Activated CD4-positive, CD25-positive, alpha-beta regulatory T cell treated with anti-CD3 and anti-CD28 coated beads, Interleukin-2, amount 50 U/mL, for 24 hours (primary cell): Measurements from ENCODE around the gene ARHGAP10.

Experiments used
- ATAC-seq, 2 donors: fragments of 150-1000 bp; cut with Tn5 transposase; one replicate each; pipeline ENCODE4 v1.10.0; 2021; ENCODE audit warnings: mild to moderate bottlenecking in 1 of 2, moderate library complexity in 1 of 2

ARHGAP10 gene

GRCh38 chr4:148051403-148051802 is 319.5 kb downstream of the ARHGAP10 start:
- no peak for ATAC-seq

- peak; percentile 41 to 55 for ATAC-seq
Measured at GRCh38 chr4:148052448-148052847, 320.6 kb downstream of the ARHGAP10 start.

DNA sequence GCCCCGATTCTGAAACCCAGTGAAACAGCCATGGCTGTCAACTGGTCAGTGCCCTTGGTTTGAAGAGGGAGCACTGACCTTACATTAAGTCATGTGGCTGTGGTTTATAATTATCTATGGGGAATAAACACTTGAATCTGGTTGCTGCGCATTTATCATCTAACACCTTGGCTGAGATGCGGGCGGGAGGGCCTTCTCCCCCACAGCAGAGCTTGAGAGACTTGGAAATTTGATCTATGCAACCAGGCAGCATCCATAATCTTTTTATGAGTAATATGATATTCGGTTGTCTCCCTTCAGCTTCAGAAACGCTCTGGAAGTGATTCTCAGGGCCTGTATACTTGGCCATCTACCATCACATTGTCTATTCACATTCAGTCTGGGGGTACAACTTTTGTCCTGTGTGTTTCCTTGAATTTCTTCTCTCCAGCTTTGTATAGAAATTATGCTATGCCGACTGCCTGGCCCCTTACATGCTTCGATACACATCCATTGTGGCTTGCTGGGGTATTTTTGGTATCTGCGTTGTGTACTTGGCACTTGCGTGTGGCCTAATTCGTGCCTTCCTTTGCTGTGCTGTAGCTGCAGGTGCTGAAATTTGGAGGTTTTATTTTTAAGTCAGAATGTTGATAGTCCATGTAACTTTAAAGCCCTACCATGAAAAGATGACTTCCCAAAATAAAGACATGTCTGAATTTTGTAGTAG is 321.6 kb downstream of the ARHGAP10 start:
- no peak for ATAC-seq

DNA sequence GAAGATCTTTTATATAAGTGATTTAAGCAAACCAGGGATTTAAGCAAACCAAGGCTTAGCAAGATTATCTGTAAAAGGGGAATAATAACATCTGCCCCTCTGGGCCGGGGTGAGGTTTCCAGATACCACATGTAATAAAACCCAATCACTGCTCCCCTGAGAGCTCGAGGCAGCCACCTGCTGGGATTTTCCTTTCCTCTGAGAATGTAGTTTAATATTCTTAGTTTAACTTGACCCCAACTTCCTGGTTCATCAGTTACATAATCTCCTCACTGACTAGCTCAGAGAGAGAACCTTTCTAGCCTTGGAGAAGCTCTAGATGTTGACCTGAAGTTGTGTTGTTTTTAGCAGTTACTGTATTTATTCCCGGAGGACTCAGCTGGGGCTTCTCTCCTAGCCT is 322.4 kb downstream of the ARHGAP10 start:
- no peak for ATAC-seq

GRCh38 chr4:148055844-148056243 is 324.0 kb downstream of the ARHGAP10 start:
- no peak for ATAC-seq

DNA sequence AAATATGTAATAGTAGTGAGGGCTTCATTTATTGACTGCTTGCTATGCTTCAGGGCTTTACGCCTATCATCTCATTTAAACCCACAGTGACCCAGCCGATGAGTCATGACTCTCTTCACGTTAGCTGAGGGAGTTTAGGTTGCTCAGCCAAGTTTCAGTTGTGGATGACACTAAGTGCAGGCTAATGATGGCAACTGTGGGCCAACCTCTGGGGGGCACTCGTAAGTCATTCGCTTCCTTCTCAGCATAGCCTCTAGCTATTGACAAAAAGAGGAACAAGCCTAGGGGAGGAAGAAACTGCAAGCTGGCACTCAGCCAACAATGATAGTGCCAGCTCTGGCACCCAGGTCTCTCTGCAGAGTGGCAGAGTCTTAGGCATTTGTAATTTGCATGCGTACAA is 325.0 kb downstream of the ARHGAP10 start:
- ATAC-seq: peak; percentile 92 to 95

- no peak for ATAC-seq
Measured at GRCh38 chr4:148057516-148057915, 325.6 kb downstream of the ARHGAP10 start.

DNA sequence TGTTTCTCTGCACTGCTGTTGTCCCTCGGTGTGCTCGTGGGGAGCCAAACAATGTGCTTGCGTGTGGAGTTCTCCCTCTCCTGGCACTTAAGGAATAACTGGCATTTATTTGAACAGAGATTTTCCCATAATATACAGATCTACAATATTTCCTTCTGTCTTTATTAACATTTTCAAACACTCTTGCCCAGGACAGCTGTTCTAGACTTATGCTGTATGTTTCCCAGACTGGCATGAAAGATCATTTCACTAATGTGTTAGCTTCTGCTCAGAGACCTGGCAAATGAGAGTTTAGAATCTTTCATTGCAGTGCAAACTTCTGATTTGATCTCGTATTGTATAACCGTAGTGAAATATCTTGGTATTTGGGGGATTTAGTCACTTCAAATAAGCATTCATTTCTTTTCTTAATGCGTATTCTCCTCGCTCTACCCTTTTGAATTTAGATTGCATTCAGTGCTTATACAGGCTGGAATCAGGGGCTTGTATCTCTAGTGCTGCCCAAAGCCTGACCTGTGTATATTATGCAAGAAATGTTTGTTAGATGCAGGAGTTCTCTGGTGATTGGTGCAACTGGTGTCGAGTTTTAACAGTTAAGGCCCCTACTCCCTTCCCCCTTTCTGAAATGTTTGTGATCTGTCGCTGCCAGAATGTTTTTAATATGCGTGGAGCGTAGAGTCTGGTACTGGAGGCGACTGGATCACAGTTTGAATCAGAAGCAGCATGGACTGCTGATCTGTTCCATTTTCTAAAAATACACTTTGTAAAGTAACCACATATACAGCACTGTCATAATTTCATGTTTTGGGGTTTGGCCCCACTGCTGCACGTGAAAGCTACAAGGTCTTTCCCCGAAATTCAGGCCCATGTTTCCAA is 326.3 kb downstream of the ARHGAP10 start:
- no peak for ATAC-seq

GRCh38 chr4:148059617-148060180 is 327.8 kb downstream of the ARHGAP10 start:
- no peak for ATAC-seq

DNA sequence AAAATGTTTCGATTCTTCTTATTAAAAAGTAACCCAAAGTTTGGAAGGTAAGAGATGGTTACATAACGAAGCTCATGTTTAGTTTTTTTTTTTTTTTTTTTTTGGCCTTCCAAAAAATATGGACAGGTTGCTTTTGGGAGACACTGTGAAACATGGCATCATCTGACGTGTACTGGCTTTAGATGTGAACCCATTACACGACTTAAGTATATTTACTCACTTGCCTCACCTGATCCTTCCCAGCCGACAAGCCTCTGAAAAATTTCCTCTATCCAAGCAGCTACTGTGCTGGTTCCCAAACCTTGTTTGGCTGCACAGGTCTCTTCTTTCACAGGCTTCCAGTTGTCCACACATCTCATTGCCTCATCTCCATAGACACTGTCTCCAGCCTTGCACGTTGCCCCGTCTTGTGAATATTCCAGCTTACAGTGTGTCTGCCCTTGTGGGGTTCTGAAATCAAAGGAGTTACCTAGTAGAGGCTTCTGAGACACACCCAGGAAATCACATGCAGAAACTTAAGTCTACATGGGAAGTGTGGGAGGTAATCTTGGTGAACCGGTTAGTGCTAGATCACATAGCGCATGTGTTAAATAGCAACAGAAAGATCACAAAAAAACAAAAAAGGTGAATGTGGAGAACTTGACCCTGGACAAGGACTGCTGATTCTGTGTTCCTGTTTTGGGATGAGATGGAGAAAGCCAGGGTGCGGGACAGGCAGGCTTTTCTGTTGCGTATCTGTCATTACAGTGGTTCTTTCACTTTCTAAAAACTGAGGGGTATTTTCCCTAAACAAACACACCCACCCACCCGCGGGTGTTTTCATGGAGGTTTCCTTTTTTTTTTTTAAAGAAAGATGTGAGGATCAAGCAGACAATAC is 328.6 kb downstream of the ARHGAP10 start:
- ATAC-seq: no peak

DNA sequence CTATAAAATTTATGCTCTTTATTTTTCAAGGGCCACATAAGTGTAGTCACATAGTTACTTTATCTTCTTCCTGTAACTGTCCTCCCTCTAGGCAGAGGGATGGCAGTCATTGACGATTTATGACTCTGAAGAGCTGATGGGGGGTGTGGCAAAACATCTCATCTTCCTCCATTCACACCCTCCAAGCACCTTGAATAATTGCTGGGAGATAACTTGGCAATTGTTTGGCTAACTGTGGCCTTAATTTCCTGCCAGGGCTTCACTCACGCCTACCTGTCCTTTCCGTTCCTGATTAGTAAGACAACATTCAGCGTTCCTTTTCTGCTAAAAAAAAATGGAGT is 329.2 kb downstream of the ARHGAP10 start:
- ATAC-seq: no peak

GRCh38 chr4:148061795-148062194 is 329.9 kb downstream of the ARHGAP10 start:
- no peak for ATAC-seq

- ATAC-seq: no peak
Measured at GRCh38 chr4:148062301-148062950, 330.5 kb downstream of the ARHGAP10 start.

- ATAC-seq: no peak
Measured at GRCh38 chr4:148064451-148064850, 332.6 kb downstream of the ARHGAP10 start.

DNA sequence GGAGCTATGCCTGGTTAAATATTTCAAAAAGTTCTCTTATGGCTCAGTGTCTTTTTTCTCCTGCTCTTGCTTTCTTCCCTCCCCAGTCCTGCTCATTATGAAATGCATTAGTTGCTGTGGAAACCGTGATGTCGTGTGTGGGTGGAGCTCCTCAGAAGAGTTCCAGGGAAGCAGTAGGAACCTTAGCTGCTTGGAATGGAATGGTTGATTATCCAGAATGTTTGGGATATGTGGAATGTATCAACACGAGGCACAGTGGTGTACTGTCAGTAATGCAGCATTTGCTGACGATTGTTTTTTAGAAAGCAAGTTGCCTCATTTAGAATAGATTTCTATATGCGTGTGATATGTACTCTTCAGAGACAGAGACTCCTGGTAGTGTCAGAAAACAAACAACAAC is 333.2 kb downstream of the ARHGAP10 start:
- no peak for ATAC-seq

DNA sequence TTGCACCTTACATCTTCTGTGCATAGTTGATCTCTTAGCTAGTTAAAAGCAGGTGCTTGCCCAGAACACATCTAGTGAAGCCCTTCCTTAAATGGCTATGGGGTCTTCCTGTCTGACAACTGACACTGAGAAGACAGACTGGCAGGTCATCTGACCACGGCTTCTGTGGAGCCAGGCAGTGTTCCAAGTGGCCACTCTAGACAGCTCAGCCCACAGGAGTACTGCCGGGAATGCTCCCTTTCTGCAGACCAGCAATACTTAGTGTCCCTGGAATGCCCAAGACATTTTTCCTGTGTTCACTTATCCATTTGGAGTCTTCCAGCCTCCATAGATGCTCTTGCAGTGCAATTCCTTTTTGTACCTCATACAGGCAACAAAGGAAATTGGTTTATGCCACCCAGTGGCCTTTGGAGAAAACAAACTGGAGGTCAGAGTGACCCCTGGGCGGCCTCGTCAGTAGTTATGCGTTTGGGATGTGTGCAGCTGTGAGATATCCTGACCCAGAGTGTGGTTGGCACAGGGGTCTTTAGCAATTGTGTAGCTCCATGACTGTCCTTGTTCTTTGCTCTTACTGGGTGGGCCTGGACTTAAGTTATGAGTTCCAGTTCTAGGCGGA is 335.5 kb downstream of the ARHGAP10 start:
- no peak for ATAC-seq

DNA sequence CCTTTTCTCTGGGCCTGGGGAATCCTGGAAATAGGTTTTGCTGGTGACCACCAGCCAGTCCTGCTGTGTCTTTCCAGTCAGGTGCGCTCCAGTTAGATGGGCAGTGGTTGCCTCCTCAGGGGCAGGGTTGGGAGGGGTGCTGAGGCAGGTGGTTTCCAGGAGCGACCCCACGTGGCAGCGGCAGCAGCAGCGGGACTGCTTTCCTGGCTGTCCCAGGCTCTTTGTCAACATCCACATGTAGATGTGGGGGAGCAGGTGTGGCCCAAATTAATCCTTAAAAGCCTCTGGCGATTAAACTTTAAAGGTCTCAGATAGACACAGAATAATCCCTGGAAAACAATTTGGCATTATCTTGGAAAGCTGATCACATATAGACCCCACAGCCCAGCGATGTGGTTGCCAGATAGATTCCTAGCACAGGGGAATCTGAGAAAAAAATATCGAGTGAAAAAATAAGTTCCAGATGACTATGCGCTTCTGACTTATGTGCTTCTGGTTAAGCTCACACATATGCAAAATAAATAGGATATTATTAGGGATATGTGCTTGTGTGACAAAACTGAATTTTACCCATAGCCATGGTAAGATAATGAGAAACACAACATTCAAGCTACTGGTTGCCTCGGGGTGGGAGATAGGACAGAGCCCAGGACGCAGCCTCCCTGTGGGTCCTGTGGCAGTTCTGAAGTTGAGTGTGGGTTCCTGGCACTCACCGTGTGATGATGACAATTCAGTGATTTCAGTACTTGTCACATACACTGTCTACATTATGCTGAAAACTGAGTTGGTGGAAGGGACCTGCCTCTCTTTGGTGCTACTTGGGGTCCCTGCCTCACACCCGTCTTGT is 336.4 kb downstream of the ARHGAP10 start:
- ATAC-seq: no peak

- no peak for ATAC-seq
Measured at GRCh38 chr4:148069086-148069894, 337.4 kb downstream of the ARHGAP10 start.

GRCh38 chr4:148069895-148070178 is 337.9 kb downstream of the ARHGAP10 start:
- ATAC-seq: no peak

DNA sequence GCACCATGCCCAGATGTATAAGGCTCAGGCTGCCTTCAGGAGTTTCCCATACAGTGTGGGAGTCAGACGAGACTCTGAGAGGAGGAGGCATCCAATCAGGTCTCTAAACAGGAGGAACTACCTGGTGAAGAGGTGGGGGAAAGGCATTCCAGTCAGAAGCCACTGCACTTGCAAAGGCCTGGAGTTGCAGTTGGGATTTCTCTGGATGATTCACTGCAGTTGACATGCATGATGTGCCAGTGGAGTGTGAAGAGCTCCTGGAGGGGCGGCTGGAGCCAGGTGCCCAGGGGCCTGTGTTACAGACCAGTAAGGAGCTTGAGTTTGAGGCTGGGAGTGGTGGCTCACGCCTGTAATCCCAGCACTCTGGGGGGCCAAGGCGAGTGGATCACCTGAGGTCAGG is 339.1 kb downstream of the ARHGAP10 start:
- ATAC-seq: no peak
